ENCODE data around the gene SBF2.

The SBF2 gene

DNA sequence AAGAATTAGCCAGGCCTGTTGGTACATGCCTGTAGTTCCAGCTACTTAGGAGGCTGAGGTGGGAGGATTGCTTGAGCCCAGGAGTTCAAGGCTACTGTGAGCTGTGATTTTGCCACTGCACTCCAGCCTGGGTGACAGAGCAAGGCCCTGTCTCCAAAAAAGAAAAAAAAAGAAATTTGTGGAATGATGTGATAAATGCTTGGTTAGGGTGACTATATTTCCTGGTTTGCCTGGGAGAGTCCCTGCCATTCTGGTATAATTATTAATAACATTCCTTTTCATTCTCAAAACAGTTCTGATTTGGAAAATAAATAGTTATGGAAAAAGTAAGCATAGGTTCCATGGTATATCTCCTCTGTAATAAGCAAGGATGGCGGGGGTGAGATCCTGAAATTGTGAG lies 555.3 kb downstream of the SBF2 start:
- TF ChIP-seq EZH2 (IDR thresholded peaks at IDR 0.05; ENCODE audit: borderline replicate concordance, low read depth, low read length, severe bottlenecking) = no peak
- TF ChIP-seq, protein P1, sequence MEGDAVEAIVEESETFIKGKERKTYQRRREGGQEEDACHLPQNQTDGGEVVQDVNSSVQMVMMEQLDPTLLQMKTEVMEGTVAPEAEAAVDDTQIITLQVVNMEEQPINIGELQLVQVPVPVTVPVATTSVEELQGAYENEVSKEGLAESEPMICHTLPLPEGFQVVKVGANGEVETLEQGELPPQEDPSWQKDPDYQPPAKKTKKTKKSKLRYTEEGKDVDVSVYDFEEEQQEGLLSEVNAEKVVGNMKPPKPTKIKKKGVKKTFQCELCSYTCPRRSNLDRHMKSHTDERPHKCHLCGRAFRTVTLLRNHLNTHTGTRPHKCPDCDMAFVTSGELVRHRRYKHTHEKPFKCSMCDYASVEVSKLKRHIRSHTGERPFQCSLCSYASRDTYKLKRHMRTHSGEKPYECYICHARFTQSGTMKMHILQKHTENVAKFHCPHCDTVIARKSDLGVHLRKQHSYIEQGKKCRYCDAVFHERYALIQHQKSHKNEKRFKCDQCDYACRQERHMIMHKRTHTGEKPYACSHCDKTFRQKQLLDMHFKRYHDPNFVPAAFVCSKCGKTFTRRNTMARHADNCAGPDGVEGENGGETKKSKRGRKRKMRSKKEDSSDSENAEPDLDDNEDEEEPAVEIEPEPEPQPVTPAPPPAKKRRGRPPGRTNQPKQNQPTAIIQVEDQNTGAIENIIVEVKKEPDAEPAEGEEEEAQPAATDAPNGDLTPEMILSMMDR (IDR thresholded peaks at IDR 0.05; ENCODE audit: borderline replicate concordance, extremely low read depth, low read length, poor library complexity, severe bottlenecking) = no peak
- Histone ChIP-seq H3K9ac (ENCODE audit: low read depth, low read length) (no peak overlapping the region), H4K20me1 (ENCODE audit: insufficient read depth, low read length) (no peaks in the 10 kb centered on the region), H3K36me3 (ENCODE audit: insufficient read depth, low read length) (no peaks in the 10 kb centered on the region), H3K27ac (ENCODE audit: low read length) (no peak overlapping the region), H3K9me3 (ENCODE audit: insufficient read depth, low read length, severe bottlenecking) (peaks cover 11% of the 10 kb centered on the region), H3K27me3 (ENCODE audit: insufficient read depth, low read length, poor library complexity) (no peaks in the 10 kb centered on the region), H3K4me2 (ENCODE audit: insufficient read depth, low read length) (no peak overlapping the region), H3K4me3 (ENCODE audit: low read depth in 1 of 2, low read length in 2 of 2) (no peak overlapping the region), H3K4me1 (ENCODE audit: insufficient read depth, low read length) (no peaks in the 10 kb centered on the region), H2AFZ (ENCODE audit: low read depth, low read length) (no peak overlapping the region), H3K79me2 (ENCODE audit: insufficient read depth, low read length) (no peaks in the 10 kb centered on the region)
- DNase-seq (no peak), ATAC-seq (ENCODE audit: insufficient read depth, low read depth) (no peak)

DNA sequence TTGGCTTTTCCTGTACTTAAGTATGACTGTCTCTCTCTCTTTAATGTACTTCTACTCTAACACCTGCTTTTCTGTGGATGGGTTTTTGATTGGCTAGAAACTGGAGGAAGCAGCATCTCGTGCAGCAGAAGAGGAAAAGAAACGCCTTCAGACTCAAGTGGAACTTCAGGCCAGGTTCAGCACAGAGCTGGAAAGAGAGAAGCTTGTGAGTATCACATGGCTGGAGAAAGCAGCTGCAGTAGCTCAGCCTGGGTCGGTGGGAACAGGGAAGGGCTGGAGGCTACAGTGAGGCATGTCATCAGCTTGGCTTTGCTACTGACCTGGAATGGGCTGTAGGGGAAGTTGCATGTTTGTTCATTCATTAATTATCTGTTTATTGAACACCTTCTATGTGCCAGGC lies 555.9 kb downstream of the SBF2 start:
- TF ChIP-seq, protein P1 (IDR thresholded peaks at IDR 0.05; ENCODE audit: borderline replicate concordance, extremely low read depth, low read length, poor library complexity, severe bottlenecking) = no peak
- no peak for TF ChIP-seq EZH2 (IDR thresholded peaks at IDR 0.05; ENCODE audit: borderline replicate concordance, low read depth, low read length, severe bottlenecking)
- Histone ChIP-seq H3K9ac (ENCODE audit: low read depth, low read length) (no peak overlapping the region), H3K79me2 (ENCODE audit: insufficient read depth, low read length) (no peaks in the 10 kb centered on the region), H3K4me2 (ENCODE audit: insufficient read depth, low read length) (no peak overlapping the region), H3K36me3 (ENCODE audit: insufficient read depth, low read length) (no peaks in the 10 kb centered on the region), H3K4me3 (ENCODE audit: low read depth in 1 of 2, low read length in 2 of 2) (no peak overlapping the region), H3K27me3 (ENCODE audit: insufficient read depth, low read length, poor library complexity) (no peaks in the 10 kb centered on the region), H4K20me1 (ENCODE audit: insufficient read depth, low read length) (no peaks in the 10 kb centered on the region), H3K27ac (ENCODE audit: low read length) (no peak overlapping the region), H3K4me1 (ENCODE audit: insufficient read depth, low read length) (no peaks in the 10 kb centered on the region), H3K9me3 (ENCODE audit: insufficient read depth, low read length, severe bottlenecking) (peaks cover 11% of the 10 kb centered on the region), H2AFZ (ENCODE audit: low read depth, low read length) (no peak overlapping the region)
- DNase-seq = no peak
- no peak for ATAC-seq (ENCODE audit: insufficient read depth, low read depth)

DNA sequence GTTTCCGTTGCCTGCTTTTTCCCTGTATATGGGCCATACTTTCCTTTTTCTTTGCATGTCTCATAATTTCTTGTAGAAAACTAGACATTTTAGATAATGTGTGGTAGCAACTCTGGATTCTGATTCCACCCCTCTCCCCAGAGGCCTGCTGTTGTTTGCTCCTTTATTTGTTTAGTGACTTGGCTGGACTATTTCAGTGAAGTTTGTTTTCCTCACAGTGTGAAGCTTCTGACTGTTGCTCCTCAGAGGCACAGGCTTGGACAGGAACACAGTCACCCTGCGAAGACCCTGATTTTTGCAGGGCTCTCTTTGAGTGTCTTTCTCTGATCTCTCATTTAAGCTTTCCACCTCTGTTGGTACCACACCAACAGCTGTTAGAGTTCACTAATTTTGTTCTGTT lies 557.7 kb downstream of the SBF2 start:
- Histone ChIP-seq H2AFZ (ENCODE audit: low read depth, low read length) (no peak overlapping the region), H3K9me3 (ENCODE audit: insufficient read depth, low read length, severe bottlenecking) (peaks cover 11% of the 10 kb centered on the region), H3K4me1 (ENCODE audit: insufficient read depth, low read length) (no peaks in the 10 kb centered on the region), H3K9ac (ENCODE audit: low read depth, low read length) (no peak overlapping the region), H3K36me3 (ENCODE audit: insufficient read depth, low read length) (no peaks in the 10 kb centered on the region), H3K27ac (ENCODE audit: low read length) (no peak overlapping the region), H3K4me2 (ENCODE audit: insufficient read depth, low read length) (no peak overlapping the region), H3K27me3 (ENCODE audit: insufficient read depth, low read length, poor library complexity) (no peaks in the 10 kb centered on the region), H4K20me1 (ENCODE audit: insufficient read depth, low read length) (no peaks in the 10 kb centered on the region), H3K79me2 (ENCODE audit: insufficient read depth, low read length) (no peaks in the 10 kb centered on the region), H3K4me3 (ENCODE audit: low read depth in 1 of 2, low read length in 2 of 2) (no peak overlapping the region)
- TF ChIP-seq, protein P1 (IDR thresholded peaks at IDR 0.05; ENCODE audit: borderline replicate concordance, extremely low read depth, low read length, poor library complexity, severe bottlenecking) = no peak
- TF ChIP-seq EZH2 (IDR thresholded peaks at IDR 0.05; ENCODE audit: borderline replicate concordance, low read depth, low read length, severe bottlenecking) = no peak
- DNase-seq (no peak), ATAC-seq (ENCODE audit: insufficient read depth, low read depth) (no peak)

DNA sequence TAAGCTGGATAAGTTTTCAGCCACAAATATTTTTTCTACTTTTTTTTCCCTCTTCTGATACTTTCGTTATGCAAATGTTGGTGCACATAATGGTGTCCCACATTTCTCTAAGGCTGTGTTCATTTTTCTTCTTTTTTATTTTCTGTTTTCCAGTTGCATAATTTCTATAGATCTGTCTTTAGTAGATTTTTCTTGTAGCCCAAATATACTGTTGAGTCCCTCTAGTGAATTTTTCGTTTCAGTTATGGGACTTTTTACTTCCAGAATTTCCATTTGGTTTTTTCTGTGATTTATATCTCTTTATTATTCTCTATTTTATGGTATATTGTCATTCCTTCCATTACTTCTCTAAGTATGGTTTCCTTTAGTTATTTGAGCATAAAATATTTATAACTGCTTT lies 558.1 kb downstream of the SBF2 start:
- H3K79me2 ChIP-seq (ENCODE audit: insufficient read depth, low read length) = no peaks in the 10 kb centered on the region
- H3K36me3 ChIP-seq (ENCODE audit: insufficient read depth, low read length) = no peaks in the 10 kb centered on the region
- no peak overlapping the region for H3K27ac ChIP-seq (ENCODE audit: low read length)
- ATAC-seq (ENCODE audit: insufficient read depth, low read depth) (no peak), DNase-seq (no peak)
- no peak overlapping the region for H2AFZ ChIP-seq (ENCODE audit: low read depth, low read length)
- H3K4me3 ChIP-seq (ENCODE audit: low read depth in 1 of 2, low read length in 2 of 2) = no peak overlapping the region
- no peaks in the 10 kb centered on the region for H3K27me3 ChIP-seq (ENCODE audit: insufficient read depth, low read length, poor library complexity)
- peaks cover 11% of the 10 kb centered on the region for H3K9me3 ChIP-seq (ENCODE audit: insufficient read depth, low read length, severe bottlenecking)
- no peaks in the 10 kb centered on the region for H4K20me1 ChIP-seq (ENCODE audit: insufficient read depth, low read length)
- H3K4me2 ChIP-seq (ENCODE audit: insufficient read depth, low read length) = no peak overlapping the region
- TF ChIP-seq, protein P1 (IDR thresholded peaks at IDR 0.05; ENCODE audit: borderline replicate concordance, extremely low read depth, low read length, poor library complexity, severe bottlenecking) = no peak
- no peak for TF ChIP-seq EZH2 (IDR thresholded peaks at IDR 0.05; ENCODE audit: borderline replicate concordance, low read depth, low read length, severe bottlenecking)
- H3K4me1 ChIP-seq (ENCODE audit: insufficient read depth, low read length) = no peaks in the 10 kb centered on the region
- H3K9ac ChIP-seq (ENCODE audit: low read depth, low read length) = no peak overlapping the region
